ENCODE measurements around the gene KLHL29.
"Not testable (repeated sequence)": the region's sequence is repeated elsewhere in the genome, so short reads cannot be mapped to it uniquely, and the experiment has no call there.

Gene KLHL29

DNA sequence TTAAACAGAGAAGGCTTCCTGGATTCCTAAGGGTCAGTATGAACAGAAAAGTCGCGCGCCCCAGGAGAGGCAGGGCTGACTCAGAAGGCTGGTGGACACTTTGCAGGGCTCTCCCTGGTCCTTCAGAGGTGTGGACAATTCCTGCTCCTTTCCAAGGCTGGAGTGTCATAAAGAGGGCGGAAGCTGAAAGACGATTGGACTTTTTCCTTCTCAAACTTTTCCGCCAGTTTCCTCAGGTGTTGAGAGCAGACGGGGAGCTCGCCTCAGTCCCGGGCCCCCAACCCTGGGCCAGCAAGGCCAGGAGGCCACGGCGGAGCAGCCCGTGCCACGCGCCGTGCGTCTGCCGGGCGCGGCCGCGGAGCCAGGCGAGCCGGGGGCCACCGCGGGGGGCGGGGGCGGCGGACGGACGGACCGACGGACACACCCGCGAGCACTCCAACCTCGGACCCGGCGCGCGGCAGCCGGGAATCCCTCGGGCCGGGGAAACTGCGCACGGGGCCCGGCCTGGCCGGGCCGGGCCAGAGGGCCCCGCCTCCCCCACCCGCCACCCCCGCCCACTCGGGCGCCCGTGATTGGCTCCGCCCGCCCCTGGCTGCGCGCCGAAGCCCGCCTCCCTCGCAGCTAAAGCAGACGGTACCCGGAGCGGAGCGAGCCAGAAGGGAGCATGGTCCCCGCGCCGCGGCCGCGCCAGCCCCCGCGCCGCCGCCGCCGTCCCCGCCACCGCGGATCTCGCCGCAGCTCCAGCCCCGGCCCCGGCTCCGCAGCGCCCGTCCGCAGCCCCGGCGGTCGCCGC, at the start of gene KLHL29:
Gene KLHL29, plus strand, starts transcription at position 629 of the 793 bp plus-strand sequence. CDS start 177,018 bp downstream, outside the sequence.
- peak; percentile 50 for DNase-seq (ENCODE audit: low read depth)

GRCh38 chr2:23335550-23335949, 49.4 kb upstream of the KLHL29 start:
- DNase-seq (ENCODE audit: low read depth) = no peak

DNA sequence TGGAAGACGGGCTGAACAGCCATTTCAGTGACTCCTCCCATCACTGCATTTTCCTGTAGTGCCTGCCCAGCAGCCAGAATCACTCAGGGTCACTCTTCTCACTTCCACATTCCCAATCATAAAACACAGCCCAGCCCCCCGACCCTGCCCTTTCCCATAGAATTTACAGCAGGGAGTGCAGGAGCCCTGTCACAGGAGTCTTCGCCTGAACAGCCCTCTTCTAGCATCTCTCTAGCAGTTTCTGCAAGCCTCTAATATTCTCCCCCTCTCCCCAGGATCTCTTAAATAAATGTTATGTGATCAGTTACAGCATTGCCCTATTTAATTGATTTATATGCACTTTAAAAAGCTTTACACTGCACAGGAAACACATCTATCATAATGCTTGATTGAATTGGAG, 42.9 kb upstream of the KLHL29 start:
- no peak for DNase-seq (ENCODE audit: low read depth)

GRCh38 chr2:23346029-23346428, 39.0 kb upstream of the KLHL29 start:
- DNase-seq (ENCODE audit: low read depth) = no peak

DNA sequence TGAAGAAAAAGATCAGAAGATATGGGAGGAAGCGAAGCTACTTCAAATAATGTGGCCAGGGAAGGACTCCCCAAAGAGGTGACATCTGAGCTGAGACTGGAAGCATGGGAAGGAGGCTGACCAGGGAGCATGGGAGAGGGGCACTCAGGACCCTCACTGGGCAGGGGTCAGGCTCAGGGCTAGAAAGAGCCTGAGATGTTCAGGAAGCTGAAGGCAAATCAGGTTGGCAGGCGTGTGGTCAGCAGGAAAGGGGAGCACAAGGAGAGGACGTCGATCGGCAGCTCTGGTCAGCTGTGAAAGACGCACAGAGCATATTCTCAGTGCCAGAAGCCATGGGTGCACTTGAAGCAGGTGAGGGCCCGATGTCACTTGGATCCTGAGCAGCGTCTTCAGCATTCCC, 38.2 kb upstream of the KLHL29 start:
- no peak for DNase-seq (ENCODE audit: low read depth)

- DNase-seq (ENCODE audit: low read depth) = no peak
These were observed 37.4 kb upstream of the KLHL29 start for GRCh38 chr2:23347471-23348092.

GRCh38 chr2:23348093-23348481, 36.9 kb upstream of the KLHL29 start:
- not testable (repeated sequence) for DNase-seq (ENCODE audit: low read depth)

DNA sequence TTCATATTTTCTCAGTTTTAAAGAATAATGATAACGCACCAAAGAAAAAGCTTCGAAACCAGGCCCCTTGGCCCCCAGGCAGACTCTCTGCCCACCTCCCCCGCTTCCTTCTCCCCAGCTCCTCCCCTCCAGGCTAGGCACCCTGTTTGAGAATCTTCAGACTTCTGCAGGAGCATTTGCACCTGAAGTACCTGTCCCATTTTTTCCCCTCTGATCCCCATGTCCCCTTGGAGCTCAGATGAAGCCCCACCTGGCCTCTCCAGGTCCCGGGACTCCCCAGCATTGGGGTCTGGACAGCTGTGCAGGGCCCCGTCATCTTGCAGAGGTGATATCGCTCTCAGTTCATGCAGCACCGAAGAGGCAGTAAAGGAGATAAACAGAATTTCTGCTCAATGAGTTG, 35.5 kb upstream of the KLHL29 start:
- no peak for DNase-seq (ENCODE audit: low read depth)

DNA sequence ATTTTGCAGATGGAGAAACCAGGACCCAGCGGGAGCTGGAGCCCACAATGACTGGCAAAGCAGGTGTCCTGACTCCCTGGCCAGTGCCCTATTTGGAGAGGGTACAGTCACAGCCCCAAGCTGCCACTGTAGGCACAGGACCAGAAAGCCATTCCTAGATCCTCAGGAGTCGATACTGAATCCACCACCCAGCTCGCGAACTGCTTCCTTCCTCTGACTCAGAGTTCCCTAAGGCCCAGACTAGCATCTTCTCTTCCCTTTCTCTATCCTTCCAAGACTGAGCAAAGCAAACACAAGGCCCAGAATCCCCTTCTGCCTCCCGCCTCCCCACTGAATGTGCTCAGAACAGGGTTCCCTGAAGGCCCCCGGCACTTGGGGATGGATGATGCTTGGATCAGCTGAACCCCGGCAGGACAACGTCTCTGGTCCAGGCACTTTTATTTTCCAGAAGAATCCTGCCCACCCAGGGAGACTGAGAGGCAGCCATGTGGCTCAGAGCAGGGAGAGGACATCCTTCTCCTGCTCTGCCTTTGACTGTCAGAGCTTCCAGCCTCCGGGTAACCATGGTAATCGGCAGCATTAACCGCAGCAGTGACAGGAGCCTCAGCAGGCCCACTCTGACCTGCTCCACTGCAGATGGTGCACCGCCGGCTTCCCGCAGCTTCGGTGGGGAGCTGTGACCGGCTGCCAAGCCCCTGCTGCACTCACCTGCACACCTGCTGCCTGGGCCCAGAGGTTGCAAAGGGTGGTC, 34.8 kb upstream of the KLHL29 start:
- no peak for DNase-seq (ENCODE audit: low read depth)

- DNase-seq (ENCODE audit: low read depth) = no peak
These were observed 34.1 kb upstream of the KLHL29 start for GRCh38 chr2:23350792-23351355.

- no peak for DNase-seq (ENCODE audit: low read depth)
These were observed 33.4 kb upstream of the KLHL29 start for GRCh38 chr2:23351388-23352141.

- no peak for DNase-seq (ENCODE audit: low read depth)
These were observed 30.4 kb upstream of the KLHL29 start for GRCh38 chr2:23354554-23354953.

- no peak for DNase-seq (ENCODE audit: low read depth)
These were observed 30.0 kb upstream of the KLHL29 start for GRCh38 chr2:23355001-23355400.

- DNase-seq (ENCODE audit: low read depth) = no peak
These were observed 28.3 kb upstream of the KLHL29 start for GRCh38 chr2:23356711-23357110.

DNA sequence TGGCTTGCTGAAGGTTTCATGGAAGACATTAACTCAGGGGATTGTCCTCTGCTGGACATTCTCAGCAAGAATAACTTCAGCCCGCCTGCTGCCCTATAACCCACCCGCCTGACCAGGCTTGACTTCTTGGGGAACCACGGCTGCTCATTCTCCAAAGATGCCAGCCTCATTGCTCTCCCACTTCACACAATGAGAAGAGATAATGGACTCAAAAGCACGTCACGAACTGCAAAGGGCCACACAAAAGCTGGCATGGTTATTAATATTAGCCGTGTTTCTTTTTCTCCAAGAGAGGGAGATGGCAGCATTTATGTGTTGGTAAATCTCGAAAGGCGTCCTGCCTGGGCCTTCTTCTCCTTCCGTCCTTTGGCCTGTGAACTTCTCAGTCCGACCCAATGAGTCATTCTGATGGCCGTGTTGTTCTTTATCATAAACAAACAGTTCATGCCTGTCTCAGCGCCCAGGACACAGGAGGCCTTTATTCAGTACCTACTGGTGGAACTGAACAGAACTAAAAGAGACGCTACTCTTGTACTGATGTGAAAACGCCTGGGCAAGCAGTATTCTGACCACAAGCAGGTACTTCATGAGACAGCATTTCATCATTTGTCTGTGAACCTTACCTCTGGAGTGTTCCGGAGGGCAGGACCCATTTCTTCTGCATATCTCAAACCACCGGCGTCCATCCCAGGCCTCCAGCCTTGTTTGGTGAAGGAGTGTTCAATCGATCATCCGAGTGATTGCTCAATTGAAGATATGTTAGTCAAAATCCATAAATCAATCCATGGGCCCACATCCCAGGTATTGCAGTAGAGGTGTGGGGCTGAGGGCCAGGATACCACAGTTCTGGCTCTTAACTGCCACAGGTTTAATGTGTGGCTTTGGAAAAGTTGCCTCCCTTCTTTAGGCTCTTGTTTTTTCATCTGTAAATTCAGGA, 25.1 kb upstream of the KLHL29 start:
- DNase-seq (ENCODE audit: low read depth) = no peak

GRCh38 chr2:23360571-23361125, 24.3 kb upstream of the KLHL29 start:
- no peak for DNase-seq (ENCODE audit: low read depth)

- no peak for DNase-seq (ENCODE audit: low read depth)
These were observed 23.8 kb upstream of the KLHL29 start for GRCh38 chr2:23361152-23361551.

- DNase-seq (ENCODE audit: low read depth) = no peak
These were observed 21.7 kb upstream of the KLHL29 start for GRCh38 chr2:23363268-23363667.

DNA sequence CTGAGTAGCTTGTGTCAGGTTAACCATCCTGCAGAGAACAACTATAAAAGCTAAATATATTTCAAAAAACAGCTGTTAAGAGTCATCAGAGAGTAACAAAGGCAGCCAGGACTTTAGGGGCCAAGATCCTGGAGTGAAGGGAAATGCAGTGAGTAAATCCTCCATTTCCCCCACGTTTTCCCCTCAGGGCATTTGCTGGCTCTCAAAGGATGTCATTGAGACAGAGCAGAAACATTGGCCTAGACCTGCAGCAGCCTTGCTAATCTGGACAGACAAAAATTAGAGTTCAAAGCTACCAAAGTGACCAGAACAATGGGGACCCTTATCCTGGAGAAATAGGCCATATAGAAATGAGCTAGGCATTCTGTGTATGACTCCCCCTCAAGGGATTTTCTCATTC, 21.1 kb upstream of the KLHL29 start:
- no peak for DNase-seq (ENCODE audit: low read depth)

DNA sequence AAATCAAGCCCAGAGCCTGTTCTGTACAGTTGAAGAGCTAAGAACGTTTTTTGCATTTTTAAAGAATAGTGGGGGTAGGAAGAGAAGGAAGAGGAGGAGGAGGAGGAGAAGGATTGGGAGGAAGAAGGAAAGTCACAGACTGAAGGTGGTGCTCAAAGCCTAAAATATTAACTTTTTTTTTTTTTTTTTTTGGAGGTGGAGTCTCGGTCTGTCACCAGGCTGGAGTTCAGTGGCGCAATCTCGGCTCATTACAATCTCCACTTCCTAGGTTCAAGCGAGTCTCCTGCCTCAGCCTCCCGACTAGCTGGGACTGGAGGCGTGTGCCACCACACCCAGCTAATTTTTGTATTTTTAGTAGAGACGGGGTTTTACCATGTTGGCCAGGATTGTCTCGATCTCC, 18.3 kb upstream of the KLHL29 start:
- no peak for DNase-seq (ENCODE audit: low read depth)

Data from stimulated activated CD8-positive, alpha-beta memory T cell treated with anti-CD3 and anti-CD28 coated beads, Interleukin-12 subunit alpha, Interleukin-12 subunit beta, amount 100 ng/mL, for 4 hours (primary cell).